Mesodermal cell (in vitro differentiated cells): ENCODE results near the gene AQP6.
"Not testable (repeated sequence)": the region's sequence is repeated elsewhere in the genome, so short reads cannot be mapped to it uniquely, and the experiment has no call there.

Experiments used
- H3K27ac ChIP-seq: 2 replicates; pipeline ENCODE4 v1.7.0; 2013; ENCODE audit warnings: mild to moderate bottlenecking, low read depth, low read length, moderate library complexity; ENCODE audit not compliant: severe bottlenecking
- H3K36me3 ChIP-seq: 2 replicates; pipeline ENCODE4 v1.7.1; 2013; ENCODE audit warnings: mild to moderate bottlenecking, low read length, moderate library complexity; ENCODE audit not compliant: control insufficient read depth, insufficient read depth
- H3K4me1 ChIP-seq: one replicate; pipeline ENCODE4 v1.7.1; 2013; ENCODE audit warnings: mild to moderate bottlenecking, low read length; ENCODE audit not compliant: insufficient read depth, control insufficient read depth, poor library complexity, severe bottlenecking
- H3K4me3 ChIP-seq: 2 replicates; pipeline ENCODE4 v1.7.0; 2013; ENCODE audit warnings: low read length, control low read depth, mild to moderate bottlenecking; ENCODE audit not compliant: insufficient read depth, poor library complexity, severe bottlenecking; ENCODE audit errors: extremely low read depth
- H3K9me3 ChIP-seq: 2 replicates; pipeline ENCODE4 v1.7.1; 2013; ENCODE audit warnings: mild to moderate bottlenecking, low read length, moderate library complexity; ENCODE audit not compliant: control insufficient read depth
- WGBS, 2 experiments: methylation state at CpG; one replicate each; pipeline ENCODE4 v1.1.5; 2013; ENCODE audit warnings: missing lambda C conversion rate in 2 of 2; ENCODE audit not compliant: insufficient coverage in 2 of 2; 5-methylcytosine and 5-hydroxymethylcytosine counted together

Gene AQP6

DNA sequence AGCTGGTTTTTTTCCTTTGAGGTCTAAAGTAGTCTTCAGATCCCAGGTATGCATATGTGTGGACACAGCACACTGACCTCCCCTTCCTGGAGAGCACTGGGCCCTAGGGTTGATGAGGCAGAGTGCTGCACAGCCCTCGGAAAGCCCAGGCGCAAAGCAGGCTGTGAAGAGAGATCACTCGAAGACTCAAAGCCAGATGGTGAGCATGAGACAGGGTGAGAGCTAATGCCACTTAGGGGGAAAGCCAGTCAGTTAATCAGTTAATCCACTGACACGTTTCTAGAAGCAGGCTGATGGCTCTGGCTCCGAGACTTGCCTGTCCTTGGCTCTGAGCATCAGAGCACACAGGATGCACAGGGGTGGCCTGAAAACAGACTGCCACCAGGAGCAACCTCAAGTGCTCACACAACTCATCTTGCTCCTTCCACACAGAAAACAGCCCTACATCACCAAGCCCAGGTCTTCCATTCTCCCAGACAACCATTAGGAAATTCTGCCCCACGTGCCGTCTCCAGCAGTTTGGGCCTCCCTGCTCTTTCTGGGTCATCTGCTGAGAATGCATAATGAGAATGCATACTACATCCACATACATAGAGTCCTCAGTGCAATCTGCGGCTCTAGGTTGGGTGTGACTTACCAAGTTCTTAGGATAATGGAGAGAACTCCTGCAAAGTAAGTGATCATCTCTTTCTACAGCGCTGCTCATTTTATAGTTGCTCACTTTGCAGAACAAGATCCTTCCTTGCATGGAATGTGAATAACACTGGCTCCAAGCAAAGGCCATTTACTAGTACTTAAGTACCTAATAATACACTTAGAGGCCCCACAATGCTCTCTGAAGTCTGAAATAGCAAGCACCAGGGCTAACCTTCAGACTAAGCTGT, 12.0 kb downstream of the AQP6 start:
- 81 to 90% methylated on average over 5 to 9 of the region's 9 CpGs for WGBS, 2 experiments
- H3K27ac ChIP-seq: peak overlapping the region; percentile 84
- H3K4me1 ChIP-seq: peaks cover 47% of the 10 kb centered on the region

GRCh38 chr12:49985981-49986380, 13.2 kb downstream of the AQP6 start:
- H3K27ac ChIP-seq: no peak overlapping the region
- H3K4me1 ChIP-seq: peaks cover 35% of the 10 kb centered on the region
- no peaks in the 10 kb centered on the region for H3K9me3 ChIP-seq
- 92 to 98% methylated on average over 5 of the region's 5 CpGs for WGBS, 2 experiments
- H3K4me3 ChIP-seq: no peak overlapping the region
- H3K36me3 ChIP-seq: peaks cover 52% of the 10 kb centered on the region

More for the DNA sequence above, 12.0 kb downstream of the AQP6 start:
- H3K36me3 ChIP-seq: peaks cover 39% of the 10 kb centered on the region
- no peak overlapping the region for H3K4me3 ChIP-seq
- no peaks in the 10 kb centered on the region for H3K9me3 ChIP-seq

DNA sequence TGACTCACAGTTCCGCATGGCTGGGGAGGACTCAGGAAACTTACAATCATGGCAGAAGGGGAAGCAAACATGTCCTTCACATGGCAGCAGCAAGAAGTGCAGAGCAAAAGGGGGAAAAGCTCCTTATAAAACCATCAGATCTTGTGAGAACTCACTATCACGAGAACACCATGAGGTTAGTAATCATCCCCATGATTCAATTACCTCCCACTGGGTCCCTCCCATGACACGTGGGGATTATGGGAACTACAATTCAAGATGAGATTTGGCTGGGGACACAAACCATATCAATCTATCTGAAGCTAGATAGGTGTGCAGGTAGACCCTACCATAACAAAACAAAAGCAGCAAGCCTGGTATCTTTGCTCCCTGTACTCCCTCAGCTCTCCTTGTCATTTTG, 13.7 kb downstream of the AQP6 start:
- H3K27ac ChIP-seq, H3K4me3 ChIP-seq, H3K9me3 ChIP-seq: not testable (repeated sequence)
- 90 to 100% methylated on average over 1 to 2 of the region's 3 CpGs for WGBS, 2 experiments
- Histone ChIP-seq H3K36me3 (peaks cover 54% of the 10 kb centered on the region), H3K4me1 (peaks cover 33% of the 10 kb centered on the region)

DNA sequence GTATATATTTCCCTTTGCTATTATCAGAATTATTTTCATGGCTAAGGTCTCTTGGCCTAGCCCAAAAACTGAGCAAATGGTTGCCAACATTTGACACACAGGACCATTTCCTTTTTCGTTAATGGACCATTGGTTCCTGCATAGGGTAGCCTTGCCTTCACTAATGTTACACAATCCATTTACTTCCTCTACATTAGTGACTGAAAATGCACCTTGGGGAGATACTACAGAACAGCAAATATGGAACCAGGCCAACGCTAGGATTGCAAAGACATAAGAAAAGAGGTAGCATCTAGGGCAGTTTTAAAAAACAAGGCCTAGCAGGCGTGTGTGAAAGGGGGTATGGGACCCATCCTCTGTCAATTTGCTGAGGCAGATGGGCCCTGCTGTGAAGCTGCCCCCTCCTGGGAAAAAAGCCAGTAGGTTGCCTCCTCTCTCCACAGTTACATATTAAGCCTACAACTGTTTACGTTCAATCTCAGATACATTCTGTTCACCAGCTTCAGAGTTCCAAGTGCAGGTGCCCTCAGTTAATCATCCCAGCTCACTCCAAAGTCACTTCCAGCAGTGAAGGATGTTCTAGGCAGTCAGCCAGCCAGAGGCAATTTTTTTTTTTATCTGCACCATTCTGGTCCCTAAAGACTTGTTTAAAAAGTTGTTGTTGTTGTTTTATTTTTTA, 15.0 kb downstream of the AQP6 start:
- WGBS, 2 experiments: 89 to 91% methylated on average over 4 of the region's 4 CpGs
- H3K4me1 ChIP-seq: peaks cover 30% of the 10 kb centered on the region
- peaks cover 67% of the 10 kb centered on the region for H3K36me3 ChIP-seq
- H3K4me3 ChIP-seq: no peak overlapping the region
- H3K27ac ChIP-seq: no peak overlapping the region
- no peaks in the 10 kb centered on the region for H3K9me3 ChIP-seq

DNA sequence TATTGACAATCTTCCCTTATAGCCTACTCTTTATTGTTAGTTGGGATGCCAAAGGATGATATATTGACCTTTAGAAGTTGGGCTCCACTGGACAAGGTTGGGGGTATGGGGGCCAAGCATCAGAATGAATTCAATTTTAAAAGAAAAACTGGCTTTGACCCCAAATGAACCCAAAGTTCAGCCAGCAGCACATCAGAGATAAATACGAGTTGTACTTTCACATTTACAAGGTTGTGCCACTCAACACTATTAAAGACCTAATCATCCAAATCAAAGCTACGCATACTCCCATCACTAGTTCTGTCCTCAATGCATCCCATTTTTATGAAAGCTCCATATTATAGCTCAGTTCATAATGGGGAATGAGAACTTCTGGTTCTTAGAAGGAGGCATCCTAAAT, 16.7 kb downstream of the AQP6 start:
- Histone ChIP-seq H3K4me1 (peaks cover 18% of the 10 kb centered on the region), H3K36me3 (peaks cover 84% of the 10 kb centered on the region)
- H3K9me3 ChIP-seq, H3K27ac ChIP-seq, H3K4me3 ChIP-seq: not testable (repeated sequence)
- WGBS, 2 experiments: 100% methylated on average over 1 of the region's 2 CpGs; no CpG with 5 or more reads in 1 of the 2 experiments

- no peaks in the 10 kb centered on the region for H3K9me3 ChIP-seq
- no peak overlapping the region for H3K4me3 ChIP-seq
- H3K36me3 ChIP-seq: peaks cover 91% of the 10 kb centered on the region
- 100% methylated on average over 1 of the region's 4 CpGs; no CpG with 5 or more reads in 1 of the 2 experiments for WGBS, 2 experiments
- H3K27ac ChIP-seq: no peak overlapping the region
- peaks cover 10% of the 10 kb centered on the region for H3K4me1 ChIP-seq
Measured at GRCh38 chr12:49990273-49990672, 17.5 kb downstream of the AQP6 start.

- peaks cover 91% of the 10 kb centered on the region for H3K36me3 ChIP-seq
Measured at GRCh38 chr12:49998453-49998852, 25.7 kb downstream of the AQP6 start.

GRCh38 chr12:50003595-50003994, 30.8 kb downstream of the AQP6 start:
- peaks cover 4% of the 10 kb centered on the region for H3K4me1 ChIP-seq
- no peaks in the 10 kb centered on the region for H3K9me3 ChIP-seq
- no peak overlapping the region for H3K4me3 ChIP-seq
- no peak overlapping the region for H3K27ac ChIP-seq
- no CpG with 5 or more reads among the region's 2 CpGs for WGBS, 2 experiments
- peaks cover 77% of the 10 kb centered on the region for H3K36me3 ChIP-seq

More at GRCh38 chr12:49998453-49998852, 25.7 kb downstream of the AQP6 start:
- Histone ChIP-seq H3K4me1 (no peaks in the 10 kb centered on the region), H3K4me3 (no peak overlapping the region), H3K9me3 (no peaks in the 10 kb centered on the region), H3K27ac (no peak overlapping the region)
- 73 to 100% methylated on average over 2 of the region's 2 CpGs for WGBS, 2 experiments

GRCh38 chr12:50004696-50005095, 31.9 kb downstream of the AQP6 start:
- Histone ChIP-seq H3K4me1 (peaks cover 4% of the 10 kb centered on the region), H3K4me3 (no peak overlapping the region), H3K36me3 (peaks cover 75% of the 10 kb centered on the region), H3K9me3 (no peaks in the 10 kb centered on the region), H3K27ac (no peak overlapping the region)

- no peak overlapping the region for H3K4me3 ChIP-seq
- no peaks in the 10 kb centered on the region for H3K9me3 ChIP-seq
- H3K4me1 ChIP-seq: peaks cover 4% of the 10 kb centered on the region
- no peak overlapping the region for H3K27ac ChIP-seq
- WGBS, 2 experiments: 94 to 98% methylated on average over 3 of the region's 3 CpGs
- H3K36me3 ChIP-seq: peaks cover 77% of the 10 kb centered on the region
Measured at GRCh38 chr12:50005175-50005574, 32.4 kb downstream of the AQP6 start.

DNA sequence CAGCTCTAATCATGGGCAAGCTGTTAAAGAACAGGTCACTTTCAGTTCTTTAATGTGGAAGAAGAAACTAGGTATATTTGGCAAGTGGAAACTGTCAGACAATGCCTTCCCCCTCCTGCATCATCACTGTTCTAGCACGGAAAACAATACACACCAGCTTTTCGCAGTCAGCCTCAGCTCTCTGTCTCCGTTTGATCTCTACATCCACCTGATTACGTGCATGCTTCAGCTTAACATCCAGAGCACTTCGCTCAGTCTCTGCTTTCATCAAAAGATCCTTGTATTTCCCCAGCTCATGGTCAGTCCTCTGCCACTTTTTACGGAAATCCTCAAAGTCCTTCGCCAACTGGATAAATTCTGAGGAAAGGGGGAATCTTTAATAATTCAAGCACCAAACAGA, 33.5 kb downstream of the AQP6 start:
- WGBS, 2 experiments: 87 to 100% methylated on average over 5 of the region's 7 CpGs
- Histone ChIP-seq H3K4me3 (no peak overlapping the region), H3K27ac (no peak overlapping the region), H3K9me3 (no peaks in the 10 kb centered on the region), H3K36me3 (peaks cover 75% of the 10 kb centered on the region), H3K4me1 (peaks cover 4% of the 10 kb centered on the region)
